Muscle of leg (tissue), 11 donors: ENCODE data around the gene BTRC. TPM values are rescaled to one million over a fixed set of nuclear protein-coding genes. Genes with fewer than 3 reads are reported as not detected.
"Not testable (repeated sequence)": the region's sequence is repeated elsewhere in the genome, so short reads cannot be mapped to it uniquely, and the experiment has no call there.

ENCODE experiments used
- DNase-seq: peaks from one replicate; pipeline ENCODE4 v3.0.0; 2013
- H3K27ac ChIP-seq: one replicate; pipeline ENCODE4 v1.5.1; 2013; ENCODE audit warnings: mild to moderate bottlenecking, low read length, control low read depth
- H3K27me3 ChIP-seq: one replicate; pipeline ENCODE4 v1.6.1; 2013; ENCODE audit warnings: low read length; ENCODE audit not compliant: control insufficient read depth, insufficient read depth
- H3K36me3 ChIP-seq: one replicate; pipeline ENCODE4 v1.6.1; 2013; ENCODE audit warnings: low read length; ENCODE audit not compliant: control insufficient read depth, insufficient read depth
- H3K4me1 ChIP-seq: one replicate; pipeline ENCODE4 v1.6.1; 2013; ENCODE audit warnings: low read length; ENCODE audit not compliant: control insufficient read depth, insufficient read depth
- H3K4me3 ChIP-seq: one replicate; pipeline ENCODE4 v1.5.1; 2013; ENCODE audit warnings: low read length, control low read depth
- H3K9me3 ChIP-seq: replicated peaks from 2 replicates; pipeline ENCODE4 v1.6.1; 2013; ENCODE audit warnings: low read depth, low read length; ENCODE audit not compliant: control insufficient read depth
- WGBS: methylation state at CpG from one replicate; pipeline ENCODE4 v1.1.5; 2013; ENCODE audit warnings: missing lambda C conversion rate; ENCODE audit not compliant: insufficient coverage; 5-methylcytosine and 5-hydroxymethylcytosine counted together
- polyA plus RNA-seq, 8 donors: library from polyadenylated mRNA; unstranded; fragments of 120-200 nt; gene quantifications; one replicate each; pipeline versions ENCODE4 v1.2.1 to v1.2.3, GENCODE V29; 2013; ENCODE audit warnings: inconsistent platforms in 1 of 8, low replicate concordance in 1 of 8; ENCODE audit not compliant: insufficient read length in 8 of 8, insufficient read depth in 1 of 8
- total RNA-seq: library from RNA; stranded (reverse); fragments of 120-200 nt; gene quantifications from one replicate; pipeline ENCODE4 v1.2.4, GENCODE V29; 2013

Gene BTRC
- total and polyA plus RNA-seq, 9 donors: 14.3 to 27.4 (median 23.4) TPM

GRCh38 chr10:101402711-101403110 lies 48.7 kb downstream of the BTRC start:
- Histone ChIP-seq H3K36me3 (peaks cover 3% of the 10 kb centered on the region), H3K4me1 (peaks cover 2% of the 10 kb centered on the region), H3K27me3 (no peaks in the 10 kb centered on the region), H3K4me3 (no peak overlapping the region), H3K27ac (no peak overlapping the region), H3K9me3 (no peaks in the 10 kb centered on the region)
- DNase-seq: no peak

GRCh38 chr10:101403161-101403560 lies 49.2 kb downstream of the BTRC start:
- no peaks in the 10 kb centered on the region for H3K9me3 ChIP-seq
- H3K27me3 ChIP-seq: no peaks in the 10 kb centered on the region
- DNase-seq: no peak
- no peak overlapping the region for H3K27ac ChIP-seq
- peaks cover 2% of the 10 kb centered on the region for H3K4me1 ChIP-seq
- WGBS: no CpG with 5 or more reads among the region's 2 CpGs
- H3K4me3 ChIP-seq: no peak overlapping the region
- H3K36me3 ChIP-seq: peaks cover 3% of the 10 kb centered on the region

GRCh38 chr10:101405001-101405400 lies 51.0 kb downstream of the BTRC start:
- Histone ChIP-seq H3K27me3 (no peaks in the 10 kb centered on the region), H3K4me1 (peaks cover 2% of the 10 kb centered on the region), H3K4me3 (no peak overlapping the region), H3K36me3 (peaks cover 3% of the 10 kb centered on the region), H3K9me3 (no peaks in the 10 kb centered on the region), H3K27ac (peak overlapping the region; percentile 13)
- DNase-seq: peak; percentile 19
- WGBS: no CpG with 5 or more reads among the region's 2 CpGs

GRCh38 chr10:101411598-101411997 lies 57.6 kb downstream of the BTRC start:
- no peaks in the 10 kb centered on the region for H3K4me1 ChIP-seq
- H3K4me3 ChIP-seq: no peak overlapping the region
- DNase-seq: no peak
- peaks cover 3% of the 10 kb centered on the region for H3K36me3 ChIP-seq
- peaks cover 8% of the 10 kb centered on the region for H3K9me3 ChIP-seq
- H3K27ac ChIP-seq: no peak overlapping the region
- H3K27me3 ChIP-seq: no peaks in the 10 kb centered on the region

GRCh38 chr10:101414034-101414433 lies 60.1 kb downstream of the BTRC start:
- Histone ChIP-seq H3K9me3 (peaks cover 8% of the 10 kb centered on the region), H3K36me3 (no peaks in the 10 kb centered on the region), H3K27ac (no peak overlapping the region), H3K4me1 (no peaks in the 10 kb centered on the region), H3K27me3 (no peaks in the 10 kb centered on the region), H3K4me3 (no peak overlapping the region)
- no peak for DNase-seq
- no CpG with 5 or more reads among the region's 2 CpGs for WGBS

GRCh38 chr10:101415884-101416283 lies 61.9 kb downstream of the BTRC start:
- DNase-seq: no peak
- Histone ChIP-seq H3K4me3 (no peak overlapping the region), H3K27me3 (no peaks in the 10 kb centered on the region), H3K36me3 (peaks cover 3% of the 10 kb centered on the region), H3K9me3 (peaks cover 8% of the 10 kb centered on the region), H3K4me1 (no peaks in the 10 kb centered on the region), H3K27ac (no peak overlapping the region)
- 83% methylated on average over 1 of the region's 3 CpGs for WGBS

- DNase-seq, H3K9me3 ChIP-seq, H3K4me1 ChIP-seq, H3K27me3 ChIP-seq, H3K4me3 ChIP-seq, H3K27ac ChIP-seq, H3K36me3 ChIP-seq: not testable (repeated sequence)
- no CpG with 5 or more reads among the region's 1 CpG for WGBS
These were observed 68.0 kb downstream of the BTRC start for GRCh38 chr10:101421967-101422366.

GRCh38 chr10:101425535-101425934 lies 71.6 kb downstream of the BTRC start:
- no peak for DNase-seq
- H3K4me3 ChIP-seq: no peak overlapping the region
- H3K9me3 ChIP-seq: no peaks in the 10 kb centered on the region
- H3K27ac ChIP-seq: no peak overlapping the region
- no peaks in the 10 kb centered on the region for H3K27me3 ChIP-seq
- no peaks in the 10 kb centered on the region for H3K36me3 ChIP-seq
- WGBS: 100% methylated on average over 2 of the region's 4 CpGs
- H3K4me1 ChIP-seq: no peaks in the 10 kb centered on the region

GRCh38 chr10:101428036-101428435 lies 74.1 kb downstream of the BTRC start:
- no peak for DNase-seq
- Histone ChIP-seq H3K27ac (no peak overlapping the region), H3K4me3 (no peak overlapping the region), H3K9me3 (no peaks in the 10 kb centered on the region), H3K36me3 (peaks cover 2% of the 10 kb centered on the region), H3K4me1 (no peaks in the 10 kb centered on the region), H3K27me3 (no peaks in the 10 kb centered on the region)
- 89% methylated on average over 1 of the region's 3 CpGs for WGBS

- peaks cover 2% of the 10 kb centered on the region for H3K36me3 ChIP-seq
- WGBS: no CpG with 5 or more reads among the region's 3 CpGs
- no peak for DNase-seq
- no peaks in the 10 kb centered on the region for H3K4me1 ChIP-seq
- no peaks in the 10 kb centered on the region for H3K9me3 ChIP-seq
- no peak overlapping the region for H3K27ac ChIP-seq
- no peak overlapping the region for H3K4me3 ChIP-seq
- no peaks in the 10 kb centered on the region for H3K27me3 ChIP-seq
These were observed 75.5 kb downstream of the BTRC start for GRCh38 chr10:101429423-101429822.

GRCh38 chr10:101436302-101436701 lies 82.3 kb downstream of the BTRC start:
- Histone ChIP-seq H3K9me3 (no peaks in the 10 kb centered on the region), H3K36me3 (no peaks in the 10 kb centered on the region), H3K27ac (no peak overlapping the region), H3K4me1 (no peaks in the 10 kb centered on the region), H3K4me3 (no peak overlapping the region), H3K27me3 (no peaks in the 10 kb centered on the region)
- no peak for DNase-seq
- WGBS: 92% methylated on average over 6 of the region's 6 CpGs
